T-helper 1 cell treated with Interleukin-12 subunit alpha and Interleukin-12 subunit beta and Interleukin-4 antibody, amounts not matched to agents 30 ng/mL and 1 ng/mL, for 36 hours (primary cell): Measurements from ENCODE around the gene GPSM1. TPM values are rescaled to one million over a fixed set of nuclear protein-coding genes. Genes with fewer than 3 reads are reported as not detected.

Experiments used
- intact Hi-C: fragments of 100-400 bp; cut with micrococcal nuclease; formaldehyde crosslinking; loops from one replicate; pipeline ENCODE4 v1.15.1; 2024
- total RNA-seq: library from RNA; stranded (reverse); gene quantifications from 2 replicates; pipeline ENCODE4 v1.2.3, GENCODE V29; 2022

Gene GPSM1
- total RNA-seq, 1 donor from 2014 or later = 6.1 TPM

- intact Hi-C loops = no loop called here
Observed at GRCh38 chr9:136303825-136304416, 23.4 kb upstream of the GPSM1 start, which contains the start of gene CCDC187. CCDC187 (minus strand) TSS chr9:136304094; CDS start chr9:136303830, 264 bp downstream.

GRCh38 chr9:136304456-136304855 lies 22.9 kb upstream of the GPSM1 start:
- intact Hi-C loops = no loop called here

GRCh38 chr9:136304981-136305380 lies 22.4 kb upstream of the GPSM1 start:
- intact Hi-C loops = no loop called here

- intact Hi-C loops = no loop called here
Observed at GRCh38 chr9:136305804-136306203, 21.5 kb upstream of the GPSM1 start.

GRCh38 chr9:136306211-136307208 lies 20.8 kb upstream of the GPSM1 start:
- intact Hi-C loops = no loop called here

- intact Hi-C loops = no loop called here
Observed at GRCh38 chr9:136307215-136307750, 20.1 kb upstream of the GPSM1 start.

GRCh38 chr9:136308006-136308701 lies 19.2 kb upstream of the GPSM1 start:
- intact Hi-C loops = no loop called here

GRCh38 chr9:136308702-136309053 lies 18.7 kb upstream of the GPSM1 start:
- intact Hi-C loops = no loop called here

GRCh38 chr9:136309101-136309801 lies 18.1 kb upstream of the GPSM1 start:
- intact Hi-C loops = no loop called here

- intact Hi-C loops = no loop called here
Observed at GRCh38 chr9:136309806-136310220, 17.5 kb upstream of the GPSM1 start.

GRCh38 chr9:136310273-136311030 lies 16.9 kb upstream of the GPSM1 start:
- intact Hi-C loops = no loop called here

GRCh38 chr9:136311051-136312008 lies 16.0 kb upstream of the GPSM1 start:
- intact Hi-C loops = loop anchor here (1.0 kb wide), 1 partner anchor 89 kb away; the partner anchor contains the start of gene SNAPC4

GRCh38 chr9:136312009-136312375 lies 15.3 kb upstream of the GPSM1 start:
- intact Hi-C loops = loop anchor here (1.0 kb wide), 1 partner anchor 88 kb away; the partner anchor contains the start of gene SNAPC4

- intact Hi-C loops = loop anchor here (1.0 kb wide), 1 partner anchor 88 kb away; the partner anchor contains the start of gene SNAPC4
Observed at GRCh38 chr9:136312436-136312835, 14.9 kb upstream of the GPSM1 start.

GRCh38 chr9:136313111-136314055 lies 14.0 kb upstream of the GPSM1 start:
- intact Hi-C loops = no loop called here

- intact Hi-C loops = no loop called here
Observed at GRCh38 chr9:136314056-136314416, 13.3 kb upstream of the GPSM1 start.

GRCh38 chr9:136314944-136315343 lies 12.4 kb upstream of the GPSM1 start:
- intact Hi-C loops = no loop called here

GRCh38 chr9:136316271-136316751 lies 11.0 kb upstream of the GPSM1 start:
- intact Hi-C loops = no loop called here
